Measurements from ENCODE around the gene SNX30.
A peak's percentile ranks its signal among the peaks of the same experiment; 100 is the strongest.

Gene SNX30

GRCh38 chr9:112764837-112765236, 14.3 kb downstream of the SNX30 start:
- H3K4me3 ChIP-seq (ENCODE audit: low read depth, low read length) = no peak overlapping the region
- H3K27ac ChIP-seq (ENCODE audit: extremely low read depth, low read depth, low read length) = no peak overlapping the region
- H3K4me1 ChIP-seq (ENCODE audit: control insufficient read depth, insufficient read depth, low read length) = no peaks in the 10 kb centered on the region
- no peaks in the 10 kb centered on the region for H3K36me3 ChIP-seq (ENCODE audit: control insufficient read depth in 2 of 2, insufficient read depth in 1 of 2, low read length in 2 of 2)
- POLR2A ChIA-PET = interaction anchor here (0.9 to 1.7 kb wide), 6 partner anchors 9 to 47 kb away, joined by 3 to 7 read pairs (median 4); partner anchors contain the start of gene INIP
- CTCF ChIA-PET = interaction anchor here (0.8 to 1.5 kb wide), 2 partner anchors 8 to 18 kb away, joined by 4 to 5 read pairs; no protein-coding TSS in a partner anchor
- no peaks in the 10 kb centered on the region for H3K9me3 ChIP-seq (ENCODE audit: control insufficient read depth, insufficient read depth, low read depth, low read length)
- peak; percentile 85 for TF ChIP-seq WT1 (tag by site-specific recombination; IDR thresholded peaks at IDR 0.05)
- no peak for TF ChIP-seq IKZF3 (tag by site-specific recombination; IDR thresholded peaks at IDR 0.05)

GRCh38 chr9:112765281-112765680, 14.7 kb downstream of the SNX30 start:
- Histone ChIP-seq H3K4me1 (ENCODE audit: control insufficient read depth, insufficient read depth, low read length) (no peaks in the 10 kb centered on the region), H3K9me3 (ENCODE audit: control insufficient read depth, insufficient read depth, low read depth, low read length) (no peaks in the 10 kb centered on the region), H3K27ac (ENCODE audit: extremely low read depth, low read depth, low read length) (no peak overlapping the region), H3K4me3 (ENCODE audit: low read depth, low read length) (no peak overlapping the region), H3K36me3 (ENCODE audit: control insufficient read depth in 2 of 2, insufficient read depth in 1 of 2, low read length in 2 of 2) (no peaks in the 10 kb centered on the region)
- TF ChIP-seq ZNF274 (IDR thresholded peaks at IDR 0.05; ENCODE audit: low read length) (no peak), ZNF274 (tag by site-specific recombination; IDR thresholded peaks at IDR 0.05; ENCODE audit: borderline replicate concordance) (no peak), ZNF23 (tag by site-specific recombination; IDR thresholded peaks at IDR 0.05; ENCODE audit: borderline replicate concordance) (no peak), ZNF677 (tag by site-specific recombination; IDR thresholded peaks at IDR 0.05) (no peak), ZNF701 (tag by site-specific recombination; IDR thresholded peaks at IDR 0.05) (no peak), ZNF530 (tag by site-specific recombination; IDR thresholded peaks at IDR 0.05; ENCODE audit: low read depth) (no peak), ZBTB8A (tag by site-specific recombination; IDR thresholded peaks at IDR 0.05) (no peak), ZNF398 (tag by site-specific recombination; IDR thresholded peaks at IDR 0.05) (no peak), HOXD13 (CRISPR knock-in tag; IDR thresholded peaks at IDR 0.05; ENCODE audit: borderline replicate concordance) (no peak), ZNF645 (tag by site-specific recombination; IDR thresholded peaks at IDR 0.05) (no peak), ZNF626 (tag by site-specific recombination; IDR thresholded peaks at IDR 0.05) (no peak)
- POLR2A ChIA-PET = interaction anchor here (0.9 to 1.7 kb wide), 6 partner anchors 9 to 47 kb away, joined by 3 to 7 read pairs (median 4); partner anchors contain the start of gene INIP
- CTCF ChIA-PET = interaction anchor here (0.7 to 1.5 kb wide), 3 partner anchors 8 to 17 kb away, joined by 3 to 5 read pairs (median 4); partner anchors contain the start of gene SNX30

GRCh38 chr9:112771359-112772214, 21.0 kb downstream of the SNX30 start:
- POLR2A ChIA-PET = no interaction called here
- H3K36me3 ChIP-seq (ENCODE audit: control insufficient read depth in 2 of 2, insufficient read depth in 1 of 2, low read length in 2 of 2) = no peaks in the 10 kb centered on the region

More at GRCh38 chr9:112771359-112772214, 21.0 kb downstream of the SNX30 start:
- no peak overlapping the region for H3K4me3 ChIP-seq (ENCODE audit: low read depth, low read length)
- CTCF ChIA-PET = no interaction called here
- H3K9me3 ChIP-seq (ENCODE audit: control insufficient read depth, insufficient read depth, low read depth, low read length) = no peaks in the 10 kb centered on the region
- H3K27ac ChIP-seq (ENCODE audit: extremely low read depth, low read depth, low read length) = no peak overlapping the region
- TF ChIP-seq ZNF433 (tag by site-specific recombination; IDR thresholded peaks at IDR 0.05; ENCODE audit: low read depth) (no peak), PRDM4 (tag by site-specific recombination; IDR thresholded peaks at IDR 0.05) (no peak), HOXC10 (CRISPR knock-in tag; IDR thresholded peaks at IDR 0.05) (no peak), ZNF18 (tag by site-specific recombination; IDR thresholded peaks at IDR 0.05) (no peak), ZNF658 (tag by site-specific recombination; IDR thresholded peaks at IDR 0.05) (no peak), ZNF184 (tag by site-specific recombination; IDR thresholded peaks at IDR 0.05) (no peak), SCRT2 (tag by site-specific recombination; IDR thresholded peaks at IDR 0.05) (0 out of 2 replicates have a peak, but pooled peaks have one; percentile 0), GLIS1 (tag by site-specific recombination; IDR thresholded peaks at IDR 0.05) (no peak), ZNF513 (tag by site-specific recombination; IDR thresholded peaks at IDR 0.05) (no peak)
- no peaks in the 10 kb centered on the region for H3K4me1 ChIP-seq (ENCODE audit: control insufficient read depth, insufficient read depth, low read length)

All from HEK293 (cell line).